Spleen (tissue), 11 donors: Measurements from ENCODE around the gene CCL2. TPM values are rescaled to one million over a fixed set of nuclear protein-coding genes. Genes with fewer than 3 reads are reported as not detected.

Experiments used
- DNase-seq: peaks from one replicate; pipeline ENCODE4 v3.0.0-alpha.2; 2020
- H3K27ac ChIP-seq, 8 donors: fragments of 200-600 bp; sonication (generic) in 7 of 8; 1 replicate in 4 of 8; 2 replicates in 4 of 8; pipeline versions ENCODE4 v1.5.0 to v1.8.0; 2016 to 2021; ENCODE audit warnings: inconsistent platforms in 4 of 8, mild to moderate bottlenecking in 4 of 8, moderate library complexity in 1 of 8
- H3K27me3 ChIP-seq, 7 donors: fragments of 200-600 bp; sonication (generic) in 6 of 7; replicated peaks in 1 of 7; 1 replicate in 4 of 7; 2 replicates in 3 of 7; pipeline versions ENCODE4 v1.5.0 to v1.8.0; 2016 to 2021; ENCODE audit warnings: inconsistent platforms in 3 of 7, mild to moderate bottlenecking in 1 of 7
- H3K36me3 ChIP-seq, 6 donors: fragments of 200-600 bp; sonication (generic) in 5 of 6; 1 replicate in 4 of 6; 2 replicates in 2 of 6; pipeline versions ENCODE4 v1.5.0 to v1.8.0; 2016 to 2021; ENCODE audit warnings: inconsistent platforms in 2 of 6
- H3K4me1 ChIP-seq, 6 donors: fragments of 200-600 bp; sonication (generic) in 5 of 6; 1 replicate in 3 of 6; 2 replicates in 3 of 6; pipeline versions ENCODE4 v1.5.0 to v1.8.0; 2016 to 2021; ENCODE audit warnings: inconsistent platforms in 3 of 6
- H3K4me3 ChIP-seq, 8 donors: fragments of 200-600 bp; sonication (generic) in 7 of 8; 1 replicate in 4 of 8; 2 replicates in 4 of 8; pipeline versions ENCODE4 v1.5.0 to v1.8.0; 2016 to 2021; ENCODE audit warnings: inconsistent platforms in 4 of 8, mild to moderate bottlenecking in 4 of 8, moderate library complexity in 2 of 8
- H3K9me3 ChIP-seq, 8 donors: fragments of 200-600 bp; sonication (generic) in 7 of 8; 1 replicate in 4 of 8; 2 replicates in 4 of 8; pipeline versions ENCODE4 v1.5.0 to v1.8.0; 2016 to 2021; ENCODE audit warnings: inconsistent platforms in 4 of 8
- POLR2A ChIP-seq, 3 donors: fragments of 450-650 bp; IDR thresholded peaks; one replicate each; pipeline ENCODE4 v1.5.1; 2017; ENCODE audit warnings: antibody characterized with exemption in 3 of 3, mild to moderate bottlenecking in 1 of 3
- POLR2AphosphoS5 ChIP-seq, 3 donors: sonication (generic); formaldehyde crosslinking; IDR thresholded peaks; one replicate each; pipeline ENCODE4 v1.5.1; 2017; ENCODE audit warnings: antibody characterized with exemption in 3 of 3
- WGBS, 5 donors: extraction: QIAGEN DNeasy Blood & Tissue Kit in 3 of 5; methylation state at CpG; one replicate each; pipeline versions ENCODE4 v1.1.5 to v1.1.7; 2013 to 2018; 5-methylcytosine and 5-hydroxymethylcytosine counted together
- intact Hi-C: fragments of 100-400 bp; cut with DNase I; formaldehyde crosslinking; loops from one replicate; pipeline ENCODE4 v1.15.0; 2023; ENCODE audit warnings: low total_unique reads
- polyA plus RNA-seq, 3 donors: library from polyadenylated mRNA; stranded (reverse); fragments of 200-250 nt; gene quantifications; one replicate each; pipeline ENCODE4 v1.2.1, GENCODE V29; 2013
- total RNA-seq, 7 donors: library from RNA; depleted of rRNA in 3 of 7; stranded (reverse); fragments of >200 nt in 3 of 7; fragmentation: NEBNext Ultra II Directional in 4 of 7; extraction: Animal tissue kit (Norgen Biotek cat#: 25700) in 4 of 7; gene quantifications; one replicate each; pipeline versions ENCODE4 v1.1.0 to v1.2.1, GENCODE V29; 2016 to 2021
- TF ChIP-seq, protein P1 (sequence below), 11 experiments: fragments of 200-600 bp in 7 of 11; fragments of 450-650 bp in 4 of 11; sonication (generic) in 4 of 11; IDR thresholded peaks in 8 of 11; conservative IDR thresholded peaks in 3 of 11; 1 replicate in 7 of 11; 2 replicates in 4 of 11; pipeline versions ENCODE4 v1.4.0 to v1.8.0; 2016 to 2021; ENCODE audit warnings: antibody characterized with exemption in 11 of 11, inconsistent platforms in 4 of 11, mild to moderate bottlenecking in 1 of 11
- donor health status: healthy with polysubstance abuse.
- donor health status: DM: no; HTN: no; CAD: no; lungs with moderate emphysema.
- donor health status: DM: no; HTN: no; CAD: no.
- donor health status: Bipolar disorder and iron deficiency.
- donor health status: healthy.
- donor health status: DM: no; HTN: no; CAD: no.
- donor health status: DM: yes; HTN: yes; CAD: no.

CCL2 gene
- total and polyA plus RNA-seq, 10 donors: 4.6 to 70.7 (median 13.7) TPM

DNA sequence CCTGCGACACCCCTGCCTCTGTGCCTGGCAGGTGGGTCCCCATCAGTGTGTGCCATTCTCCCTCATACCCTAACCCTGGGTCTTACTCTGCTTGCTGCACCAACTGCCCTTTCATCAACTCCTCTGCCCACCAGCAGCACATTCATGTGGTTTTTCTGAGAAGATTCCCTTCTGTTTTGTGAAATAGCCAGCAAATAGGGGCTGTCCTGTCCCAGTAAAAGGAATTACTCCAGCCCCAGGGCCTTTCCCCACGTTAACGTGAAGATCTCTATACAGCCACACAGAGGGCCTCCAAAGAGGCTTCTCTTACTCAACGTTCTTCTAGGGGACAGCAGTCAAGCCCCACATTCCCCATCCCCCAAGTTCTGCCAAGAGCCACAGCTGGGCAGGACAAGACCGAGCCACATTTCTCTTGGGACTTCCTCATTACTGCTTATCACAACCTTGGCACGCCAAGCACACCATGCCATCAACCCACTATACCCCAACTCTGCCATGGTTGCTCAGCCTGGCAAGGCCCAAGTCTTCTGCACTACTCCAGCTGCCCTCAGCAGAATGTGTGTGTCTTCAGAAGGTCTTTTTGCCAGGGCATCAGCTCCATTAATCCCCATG lies 18.7 kb upstream of the CCL2 start:
- no peak for DNase-seq
- intact Hi-C loops: no loop called here
- Histone ChIP-seq H3K4me1 (peaks cover 27 to 81% (median 63%) of the 10 kb centered on the region in 6 donors), H3K9me3 (no peaks in the 10 kb centered on the region), H3K36me3 (no peaks in the 10 kb centered on the region), H3K27ac (peak overlapping the region in 3 of 8 donors; percentile 54 to 83 (median 58)), H3K27me3 (no peaks in the 10 kb centered on the region), H3K4me3 (no peak overlapping the region)
- WGBS, 5 donors: 48 to 66% (median 57%) methylated on average over 6 of the region's 6 CpGs
- TF ChIP-seq, protein P1, sequence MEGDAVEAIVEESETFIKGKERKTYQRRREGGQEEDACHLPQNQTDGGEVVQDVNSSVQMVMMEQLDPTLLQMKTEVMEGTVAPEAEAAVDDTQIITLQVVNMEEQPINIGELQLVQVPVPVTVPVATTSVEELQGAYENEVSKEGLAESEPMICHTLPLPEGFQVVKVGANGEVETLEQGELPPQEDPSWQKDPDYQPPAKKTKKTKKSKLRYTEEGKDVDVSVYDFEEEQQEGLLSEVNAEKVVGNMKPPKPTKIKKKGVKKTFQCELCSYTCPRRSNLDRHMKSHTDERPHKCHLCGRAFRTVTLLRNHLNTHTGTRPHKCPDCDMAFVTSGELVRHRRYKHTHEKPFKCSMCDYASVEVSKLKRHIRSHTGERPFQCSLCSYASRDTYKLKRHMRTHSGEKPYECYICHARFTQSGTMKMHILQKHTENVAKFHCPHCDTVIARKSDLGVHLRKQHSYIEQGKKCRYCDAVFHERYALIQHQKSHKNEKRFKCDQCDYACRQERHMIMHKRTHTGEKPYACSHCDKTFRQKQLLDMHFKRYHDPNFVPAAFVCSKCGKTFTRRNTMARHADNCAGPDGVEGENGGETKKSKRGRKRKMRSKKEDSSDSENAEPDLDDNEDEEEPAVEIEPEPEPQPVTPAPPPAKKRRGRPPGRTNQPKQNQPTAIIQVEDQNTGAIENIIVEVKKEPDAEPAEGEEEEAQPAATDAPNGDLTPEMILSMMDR (IDR thresholded peaks at IDR 0.05 in 8 of 11, conservative IDR thresholded peaks at IDR 0.05 in 3 of 11): no peak
- TF ChIP-seq POLR2A (IDR thresholded peaks at IDR 0.05) (no peak), POLR2AphosphoS5 (IDR thresholded peaks at IDR 0.05) (no peak)

DNA sequence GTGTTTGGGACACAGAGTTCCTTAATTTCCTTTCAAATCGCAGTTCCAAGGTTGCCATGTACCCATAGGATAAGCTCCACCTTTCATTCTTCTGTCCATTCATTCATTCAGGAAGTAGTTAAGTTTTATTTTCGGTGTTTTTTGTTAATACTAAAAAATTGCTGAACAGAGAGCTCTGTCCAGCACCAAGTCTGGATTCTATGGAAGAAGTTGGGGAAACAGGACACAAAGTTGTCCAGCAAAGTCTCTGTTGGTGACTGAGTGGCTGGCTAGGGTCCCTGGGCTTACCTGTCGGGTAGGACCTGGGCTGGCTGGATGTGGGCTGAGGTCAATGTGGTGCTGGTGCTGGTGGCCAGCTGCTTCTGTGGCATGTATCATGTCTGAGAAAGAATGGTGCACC lies 17.6 kb upstream of the CCL2 start:
- Histone ChIP-seq H3K27me3 (no peaks in the 10 kb centered on the region), H3K4me3 (no peak overlapping the region), H3K36me3 (no peaks in the 10 kb centered on the region), H3K9me3 (no peaks in the 10 kb centered on the region), H3K27ac (peak overlapping the region in 1 of 8 donors; percentile 14), H3K4me1 (peaks cover 37 to 92% (median 73%) of the 10 kb centered on the region in 6 donors)
- intact Hi-C loops: no loop called here
- no peak for TF ChIP-seq POLR2A (IDR thresholded peaks at IDR 0.05)
- TF ChIP-seq, protein P1 (IDR thresholded peaks at IDR 0.05 in 8 of 11, conservative IDR thresholded peaks at IDR 0.05 in 3 of 11): no peak
- TF ChIP-seq POLR2AphosphoS5 (IDR thresholded peaks at IDR 0.05): no peak
- no peak for DNase-seq
- WGBS, 5 donors: 68 to 91% (median 86%) methylated on average over 3 of the region's 3 CpGs

DNA sequence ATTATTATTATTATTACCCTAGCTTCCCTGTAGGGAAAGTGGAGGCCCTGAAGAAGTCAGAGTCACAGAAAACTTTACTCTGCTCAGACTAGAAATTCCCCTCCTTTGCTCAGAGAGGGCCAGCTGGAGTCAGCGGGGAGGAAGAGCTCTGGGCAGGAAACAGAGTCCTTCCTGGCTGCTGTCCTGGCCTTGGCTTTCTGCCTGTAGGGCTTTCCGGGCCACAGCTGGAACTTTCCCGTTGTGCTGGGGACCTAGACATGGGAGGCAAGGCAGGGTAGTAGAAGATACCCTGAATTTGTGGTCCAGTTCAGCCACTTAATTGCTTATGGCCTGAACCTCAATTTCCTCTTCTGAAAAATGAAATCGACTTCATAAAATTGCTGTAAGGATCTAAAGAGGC lies 14.0 kb upstream of the CCL2 start:
- 2 to 8% (median 4%) methylated on average over 4 of the region's 4 CpGs for WGBS, 5 donors
- H3K4me1 ChIP-seq: peaks cover 39 to 99% (median 82%) of the 10 kb centered on the region in 6 donors
- no peak for TF ChIP-seq POLR2A (IDR thresholded peaks at IDR 0.05)
- TF ChIP-seq POLR2AphosphoS5 (IDR thresholded peaks at IDR 0.05): peak in 2 of 3 donors; percentile 79 to 80
- TF ChIP-seq, protein P1 (IDR thresholded peaks at IDR 0.05 in 8 of 11, conservative IDR thresholded peaks at IDR 0.05 in 3 of 11): no peak
- DNase-seq: peak; percentile 77
- no peaks in the 10 kb centered on the region for H3K36me3 ChIP-seq
- H3K27me3 ChIP-seq: peaks cover 0 to under 1% (median 0%) of the 10 kb centered on the region in 7 donors
- intact Hi-C loops: no loop called here
- H3K27ac ChIP-seq: peak overlapping the region in 7 of 8 donors; percentile 11 to 88 (median 74)
- H3K9me3 ChIP-seq: no peaks in the 10 kb centered on the region
- H3K4me3 ChIP-seq: no peak overlapping the region

DNA sequence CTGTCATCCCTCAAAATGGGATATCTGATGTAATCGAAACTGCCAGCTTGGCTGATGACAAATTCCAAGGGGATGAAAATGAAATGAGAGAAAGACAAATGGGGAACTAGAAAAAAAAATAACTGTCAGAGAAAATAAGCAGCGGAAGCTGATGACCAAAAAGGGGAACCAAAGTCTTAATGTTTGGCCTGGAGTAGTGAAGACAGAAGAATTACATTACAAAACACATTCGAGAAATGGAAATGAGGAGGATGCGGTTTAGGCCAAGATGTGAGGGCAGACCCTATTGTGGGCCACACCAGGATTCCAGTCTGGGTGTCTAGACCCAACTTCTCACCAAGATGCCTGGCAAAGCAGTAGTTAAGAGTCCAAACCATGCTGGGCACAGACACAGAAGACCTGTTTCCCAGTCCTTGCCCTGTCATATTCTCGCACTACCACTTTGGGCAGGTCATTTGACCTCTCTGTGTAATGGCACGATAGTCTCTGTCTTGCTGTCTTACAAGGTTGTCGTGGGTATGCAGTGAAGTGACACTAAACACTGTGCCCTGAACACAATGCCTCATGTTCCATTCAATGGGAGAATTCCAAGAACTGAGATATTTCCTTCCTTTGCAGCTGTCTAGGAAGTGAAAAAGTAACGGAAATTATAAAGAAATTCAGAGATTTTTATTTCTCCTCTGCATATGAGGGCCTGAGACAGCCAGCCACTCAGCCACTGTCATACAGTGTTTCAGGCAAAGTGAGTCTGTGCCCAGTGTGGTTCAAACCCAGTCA lies 12.3 kb upstream of the CCL2 start:
- H3K4me3 ChIP-seq: peak overlapping the region in 1 of 8 donors; percentile 36
- 27 to 42% (median 33%) methylated on average over 8 of the region's 8 CpGs for WGBS, 5 donors
- peaks cover 36 to 99% (median 82%) of the 10 kb centered on the region in 6 donors for H3K4me1 ChIP-seq
- peak overlapping the region in 7 of 8 donors; percentile 72 to 88 (median 85) for H3K27ac ChIP-seq
- no peak for DNase-seq
- H3K36me3 ChIP-seq: no peaks in the 10 kb centered on the region
- TF ChIP-seq POLR2AphosphoS5 (IDR thresholded peaks at IDR 0.05): no peak
- intact Hi-C loops: no loop called here
- H3K27me3 ChIP-seq: peaks cover 0 to 7% (median 0%) of the 10 kb centered on the region in 7 donors
- no peaks in the 10 kb centered on the region for H3K9me3 ChIP-seq
